Osteocyte (in vitro differentiated cells): Measurements from ENCODE around the gene CCDC158. TPM values are rescaled to one million over a fixed set of nuclear protein-coding genes. Genes with fewer than 3 reads are reported as not detected.

Experiments used
- DNase-seq: peaks from one replicate; pipeline ENCODE4 v3.0.0; 2021; ENCODE audit warnings: mixed read lengths; ENCODE audit not compliant: unreplicated experiment; ENCODE audit errors: extremely low spot score
- H3K27ac Mint-ChIP-seq: one replicate; pipeline ENCODE4 v1.8.0; 2021; ENCODE audit warnings: mild to moderate bottlenecking, mixed read lengths; ENCODE audit not compliant: unreplicated experiment
- H3K27me3 Mint-ChIP-seq: one replicate; pipeline ENCODE4 v1.8.0; 2021; ENCODE audit warnings: mixed read lengths; ENCODE audit not compliant: unreplicated experiment
- H3K36me3 Mint-ChIP-seq: one replicate; pipeline ENCODE4 v1.8.0; 2021; ENCODE audit warnings: mixed read lengths; ENCODE audit not compliant: unreplicated experiment
- H3K4me1 Mint-ChIP-seq: one replicate; pipeline ENCODE4 v1.8.0; 2021; ENCODE audit warnings: mixed read lengths; ENCODE audit not compliant: unreplicated experiment
- H3K4me3 Mint-ChIP-seq: one replicate; pipeline ENCODE4 v1.8.0; 2021; ENCODE audit warnings: mild to moderate bottlenecking, moderate library complexity, mixed read lengths; ENCODE audit not compliant: unreplicated experiment
- H3K9me3 Mint-ChIP-seq: one replicate; pipeline ENCODE4 v1.8.0; 2021; ENCODE audit warnings: mixed read lengths; ENCODE audit not compliant: unreplicated experiment
- CTCF ChIP-seq: fragments of 200-600 bp; sonication (generic); IDR thresholded peaks from 2 replicates; pipeline ENCODE4 v1.5.0; 2021; ENCODE audit warnings: antibody characterized with exemption, mild to moderate bottlenecking, moderate library complexity
- total RNA-seq: library from RNA; stranded (reverse); gene quantifications from 2 replicates; pipeline ENCODE4 v1.2.1, GENCODE V29; 2021

CCDC158 gene
- total RNA-seq, 1 donor from 2014 or later = not detected

- no peak for DNase-seq
- H3K27me3 Mint-ChIP-seq = no peaks in the 10 kb centered on the region
- no peaks in the 10 kb centered on the region for H3K9me3 Mint-ChIP-seq
- peaks cover 29% of the 10 kb centered on the region for H3K4me1 Mint-ChIP-seq
- peaks cover 9% of the 10 kb centered on the region for H3K36me3 Mint-ChIP-seq
- TF ChIP-seq CTCF = no peak
- peak overlapping the region; percentile 89 for H3K27ac Mint-ChIP-seq
- H3K4me3 Mint-ChIP-seq = peak overlapping the region; percentile 87
These were observed 115.8 kb downstream of the CCDC158 start for GRCh38 chr4:76305033-76305687.

GRCh38 chr4:76302826-76303438 lies 118.0 kb downstream of the CCDC158 start:
- DNase-seq = no peak
- H3K9me3 Mint-ChIP-seq = peaks cover 3% of the 10 kb centered on the region
- H3K27ac Mint-ChIP-seq = no peak overlapping the region

GRCh38 chr4:76301775-76302162 lies 119.2 kb downstream of the CCDC158 start:
- peaks cover 8% of the 10 kb centered on the region for H3K36me3 Mint-ChIP-seq
- no peaks in the 10 kb centered on the region for H3K27me3 Mint-ChIP-seq
- no peak for TF ChIP-seq CTCF
- H3K4me1 Mint-ChIP-seq = peaks cover 20% of the 10 kb centered on the region
- no peak overlapping the region for H3K4me3 Mint-ChIP-seq
- no peak for DNase-seq
- H3K27ac Mint-ChIP-seq = peak overlapping the region; percentile 45
- H3K9me3 Mint-ChIP-seq = peaks cover 3% of the 10 kb centered on the region

More at GRCh38 chr4:76302826-76303438, 118.0 kb downstream of the CCDC158 start:
- TF ChIP-seq CTCF = no peak
- peaks cover 26% of the 10 kb centered on the region for H3K4me1 Mint-ChIP-seq
- H3K36me3 Mint-ChIP-seq = peaks cover 5% of the 10 kb centered on the region
- H3K4me3 Mint-ChIP-seq = no peak overlapping the region
- no peaks in the 10 kb centered on the region for H3K27me3 Mint-ChIP-seq

- Mint-ChIP-seq H3K36me3 (peaks cover 8% of the 10 kb centered on the region), H3K9me3 (peaks cover 7% of the 10 kb centered on the region), H3K4me1 (peaks cover 20% of the 10 kb centered on the region), H3K4me3 (no peak overlapping the region), H3K27me3 (peaks cover 4% of the 10 kb centered on the region), H3K27ac (peak overlapping the region; percentile 72)
- no peak for DNase-seq
- TF ChIP-seq CTCF = no peak
These were observed 119.7 kb downstream of the CCDC158 start for GRCh38 chr4:76301068-76301774.

- H3K4me1 Mint-ChIP-seq = peaks cover 18% of the 10 kb centered on the region
- no peak for TF ChIP-seq CTCF
- DNase-seq = no peak
- H3K27ac Mint-ChIP-seq = peak overlapping the region; percentile 29
- peaks cover 9% of the 10 kb centered on the region for H3K27me3 Mint-ChIP-seq
- H3K36me3 Mint-ChIP-seq = peaks cover 8% of the 10 kb centered on the region
- peaks cover 13% of the 10 kb centered on the region for H3K9me3 Mint-ChIP-seq
- no peak overlapping the region for H3K4me3 Mint-ChIP-seq
These were observed 120.9 kb downstream of the CCDC158 start for GRCh38 chr4:76300012-76300411.
